Activated naive CD8-positive, alpha-beta T cell treated with anti-CD3 and anti-CD28 coated beads, Interleukin-2, amount 50 U/mL, for 24 hours (primary cell): ENCODE results near the gene DNAH8.

Experiments used
- ATAC-seq: fragments of 150-1000 bp; cut with Tn5 transposase; one replicate; pipeline ENCODE4 v1.10.0; 2021
- DNase-seq: peaks from one replicate; pipeline ENCODE4 v3.0.0; 2021
- H3K27ac Mint-ChIP-seq: one replicate; pipeline ENCODE4 v1.8.0; 2021; ENCODE audit warnings: mild to moderate bottlenecking, mixed read lengths
- H3K27me3 Mint-ChIP-seq: one replicate; pipeline ENCODE4 v1.8.0; 2021; ENCODE audit warnings: mixed read lengths
- H3K36me3 Mint-ChIP-seq: one replicate; pipeline ENCODE4 v1.8.0; 2021; ENCODE audit warnings: low read depth, mixed read lengths
- H3K4me1 Mint-ChIP-seq: one replicate; pipeline ENCODE4 v1.8.0; 2021; ENCODE audit warnings: mixed read lengths
- H3K4me3 Mint-ChIP-seq: one replicate; pipeline ENCODE4 v1.8.0; 2021; ENCODE audit warnings: mild to moderate bottlenecking, moderate library complexity, mixed read lengths
- H3K9me3 Mint-ChIP-seq: one replicate; pipeline ENCODE4 v1.8.0; 2021; ENCODE audit warnings: mixed read lengths

The DNAH8 gene

GRCh38 chr6:39055661-39056060 is 340.6 kb downstream of the DNAH8 start:
- peaks cover 15% of the 10 kb centered on the region for H3K27me3 Mint-ChIP-seq
- H3K36me3 Mint-ChIP-seq, result peaks cover 6% of the 10 kb centered on the region
- DNase-seq (no peak), ATAC-seq (no peak)
- no peak overlapping the region for H3K27ac Mint-ChIP-seq
- H3K4me1 Mint-ChIP-seq, result peaks cover 15% of the 10 kb centered on the region
- H3K9me3 Mint-ChIP-seq, result no peaks in the 10 kb centered on the region
- H3K4me3 Mint-ChIP-seq, result no peak overlapping the region

DNA sequence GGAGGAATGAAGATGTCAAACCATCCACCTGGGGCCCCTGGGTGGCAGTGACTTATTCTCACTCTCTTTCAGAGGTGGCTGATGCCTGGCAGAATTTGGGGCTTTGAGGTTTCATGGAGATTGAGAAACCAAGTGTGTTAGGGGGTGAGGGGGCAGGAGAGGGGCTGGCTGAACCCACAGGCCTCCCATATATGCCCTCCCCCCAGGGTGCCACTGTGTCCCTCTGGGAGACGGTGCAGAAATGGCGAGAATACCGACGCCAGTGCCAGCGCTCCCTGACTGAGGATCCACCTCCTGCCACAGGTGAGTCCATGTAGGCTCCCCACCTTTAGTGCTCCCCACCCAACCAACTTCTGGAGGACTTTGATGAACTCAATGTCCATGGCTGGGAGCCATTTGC is 341.1 kb downstream of the DNAH8 start:
- DNase-seq, result no peak
- H3K4me1 Mint-ChIP-seq, result peaks cover 9% of the 10 kb centered on the region
- no peak for ATAC-seq
- peaks cover 6% of the 10 kb centered on the region for H3K36me3 Mint-ChIP-seq
- no peak overlapping the region for H3K4me3 Mint-ChIP-seq
- no peaks in the 10 kb centered on the region for H3K9me3 Mint-ChIP-seq
- H3K27ac Mint-ChIP-seq, result no peak overlapping the region
- peaks cover 17% of the 10 kb centered on the region for H3K27me3 Mint-ChIP-seq

DNA sequence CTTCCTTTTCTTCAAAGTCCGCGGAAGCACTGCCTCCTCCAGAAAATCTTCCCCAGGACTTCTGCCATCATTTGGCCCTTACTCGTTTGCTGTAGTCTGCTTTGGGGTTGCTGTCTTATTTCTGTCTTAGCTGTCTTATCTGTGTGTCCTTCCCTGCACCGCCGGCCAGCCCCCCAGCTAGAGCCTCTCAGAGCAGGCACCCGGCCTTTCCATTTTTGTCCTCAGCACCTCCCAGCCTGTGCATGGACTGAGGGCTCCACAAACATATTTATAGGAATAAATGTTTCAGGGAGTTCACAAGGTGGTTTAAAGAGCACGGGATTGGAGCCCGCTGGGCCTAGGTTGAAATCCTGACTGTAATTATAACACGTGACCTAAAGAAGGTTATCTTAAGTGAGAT is 341.6 kb downstream of the DNAH8 start:
- Mint-ChIP-seq H3K36me3 (peaks cover 6% of the 10 kb centered on the region), H3K4me3 (no peak overlapping the region), H3K4me1 (peaks cover 4% of the 10 kb centered on the region), H3K27me3 (peaks cover 16% of the 10 kb centered on the region), H3K9me3 (no peaks in the 10 kb centered on the region), H3K27ac (no peak overlapping the region)
- no peak for DNase-seq
- no peak for ATAC-seq

GRCh38 chr6:39057251-39058155 is 342.4 kb downstream of the DNAH8 start:
- H3K36me3 Mint-ChIP-seq, result peaks cover 6% of the 10 kb centered on the region

GRCh38 chr6:39058471-39059147 is 343.5 kb downstream of the DNAH8 start:
- Mint-ChIP-seq H3K27me3 (peaks cover 7% of the 10 kb centered on the region), H3K4me1 (no peaks in the 10 kb centered on the region), H3K36me3 (peaks cover 4% of the 10 kb centered on the region), H3K4me3 (no peak overlapping the region), H3K27ac (no peak overlapping the region), H3K9me3 (no peaks in the 10 kb centered on the region)
- ATAC-seq (no peak), DNase-seq (no peak)

More at GRCh38 chr6:39057251-39058155, 342.4 kb downstream of the DNAH8 start:
- DNase-seq (no peak), ATAC-seq (no peak)
- Mint-ChIP-seq H3K4me3 (no peak overlapping the region), H3K9me3 (no peaks in the 10 kb centered on the region), H3K27ac (no peak overlapping the region), H3K4me1 (no peaks in the 10 kb centered on the region), H3K27me3 (peaks cover 12% of the 10 kb centered on the region)

DNA sequence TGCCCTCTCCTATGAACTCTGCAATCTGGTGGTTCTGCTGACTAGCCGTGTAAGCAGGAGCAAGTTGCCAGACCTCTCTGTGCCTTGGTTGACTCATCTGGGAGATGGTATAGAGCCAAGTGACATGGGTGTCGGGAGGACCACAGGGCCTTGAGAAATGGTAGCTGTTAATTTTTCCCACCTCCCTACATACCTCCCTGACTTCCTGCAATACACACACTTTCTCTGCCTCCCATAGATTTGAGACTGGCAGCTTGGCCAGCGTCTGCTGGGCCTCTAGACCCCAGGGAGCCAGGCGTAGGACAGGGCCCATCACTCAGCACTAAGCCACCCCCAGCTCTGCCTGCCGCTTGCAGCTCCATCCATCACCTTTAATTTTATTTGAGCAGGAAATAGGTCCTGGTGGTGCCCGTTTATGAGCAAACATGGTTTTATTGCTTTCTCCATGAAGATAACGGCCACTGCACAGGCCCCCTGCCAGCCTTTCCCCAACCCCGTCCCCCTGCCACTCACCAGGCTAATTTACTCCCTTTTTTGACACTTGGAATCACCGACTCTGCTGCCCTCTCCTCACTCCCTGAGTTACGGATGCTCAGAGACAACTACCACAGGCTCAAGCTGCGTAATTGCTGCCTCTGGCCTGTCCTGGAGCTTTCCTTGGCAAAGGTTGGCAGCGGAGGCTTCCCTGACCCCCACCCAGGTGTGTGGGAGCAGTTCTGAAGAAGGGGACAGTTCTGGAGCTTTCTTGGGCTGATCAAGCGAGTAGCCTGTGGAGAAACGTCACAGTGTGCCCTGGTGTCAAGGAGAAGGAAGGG is 344.6 kb downstream of the DNAH8 start:
- Mint-ChIP-seq H3K4me3 (no peak overlapping the region), H3K36me3 (peaks cover 4% of the 10 kb centered on the region), H3K4me1 (no peaks in the 10 kb centered on the region), H3K27ac (no peak overlapping the region), H3K27me3 (peaks cover 7% of the 10 kb centered on the region), H3K9me3 (no peaks in the 10 kb centered on the region)
- ATAC-seq (no peak), DNase-seq (no peak)

DNA sequence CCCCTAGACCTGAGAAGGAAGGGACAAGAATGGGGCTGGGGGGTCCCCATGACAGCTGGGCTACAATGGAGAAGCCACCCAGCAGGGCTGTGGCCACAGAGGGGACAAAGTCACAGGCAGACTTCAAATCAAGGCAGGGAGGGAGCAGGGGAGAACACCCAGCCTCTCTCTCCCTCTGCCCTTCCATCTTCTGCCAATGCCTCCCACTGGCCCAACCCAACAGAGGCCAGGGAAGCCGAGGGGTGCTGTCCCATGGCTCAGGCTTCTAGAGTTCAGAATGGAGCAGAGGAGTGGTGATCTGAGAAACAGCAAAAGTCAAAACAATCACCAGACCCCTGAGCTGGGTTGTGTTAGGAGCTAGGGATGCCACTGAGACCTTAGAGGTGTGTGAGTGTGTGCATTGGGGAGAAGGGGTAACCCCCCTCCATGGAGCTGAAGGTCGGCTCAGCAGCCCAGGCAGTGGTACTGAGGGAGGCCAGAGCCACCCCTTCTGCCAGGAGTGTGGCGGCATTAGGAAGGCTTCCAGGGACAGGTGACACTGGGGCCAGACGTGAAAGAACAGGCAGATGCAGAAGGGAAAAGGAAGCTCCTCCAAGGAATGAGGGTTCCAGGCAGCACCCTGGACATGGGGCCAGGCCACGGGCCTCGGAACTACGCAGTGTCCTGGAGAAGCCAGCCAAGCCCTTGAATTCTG is 345.5 kb downstream of the DNAH8 start:
- H3K4me1 Mint-ChIP-seq, result no peaks in the 10 kb centered on the region
- no peaks in the 10 kb centered on the region for H3K9me3 Mint-ChIP-seq
- DNase-seq, result no peak
- H3K27ac Mint-ChIP-seq, result no peak overlapping the region
- H3K27me3 Mint-ChIP-seq, result peaks cover 12% of the 10 kb centered on the region
- no peak overlapping the region for H3K4me3 Mint-ChIP-seq
- ATAC-seq, result no peak
- H3K36me3 Mint-ChIP-seq, result peaks cover 4% of the 10 kb centered on the region

DNA sequence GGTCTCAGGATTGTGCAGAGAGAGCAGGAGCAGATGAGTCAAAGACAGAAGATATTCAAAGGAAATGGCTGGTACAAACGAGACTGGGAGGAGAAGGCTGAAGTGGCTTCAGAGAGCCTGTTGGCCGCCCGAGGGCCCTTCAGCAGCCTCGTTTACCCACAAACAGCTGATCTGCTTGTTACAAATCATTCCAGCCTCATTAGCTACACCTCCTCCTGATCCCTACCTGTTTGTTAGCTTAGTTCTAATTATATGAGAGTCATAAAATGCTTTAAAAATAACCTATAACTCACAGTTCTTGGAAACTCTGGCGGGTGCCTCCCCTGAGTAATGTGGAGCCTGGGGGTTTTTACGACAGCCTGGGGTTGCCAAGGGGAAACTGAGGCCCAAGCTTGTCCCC is 346.1 kb downstream of the DNAH8 start:
- Mint-ChIP-seq H3K36me3 (peaks cover 2% of the 10 kb centered on the region), H3K9me3 (no peaks in the 10 kb centered on the region), H3K27ac (no peak overlapping the region), H3K4me1 (no peaks in the 10 kb centered on the region), H3K27me3 (peaks cover 10% of the 10 kb centered on the region), H3K4me3 (no peak overlapping the region)
- DNase-seq (no peak), ATAC-seq (no peak)

DNA sequence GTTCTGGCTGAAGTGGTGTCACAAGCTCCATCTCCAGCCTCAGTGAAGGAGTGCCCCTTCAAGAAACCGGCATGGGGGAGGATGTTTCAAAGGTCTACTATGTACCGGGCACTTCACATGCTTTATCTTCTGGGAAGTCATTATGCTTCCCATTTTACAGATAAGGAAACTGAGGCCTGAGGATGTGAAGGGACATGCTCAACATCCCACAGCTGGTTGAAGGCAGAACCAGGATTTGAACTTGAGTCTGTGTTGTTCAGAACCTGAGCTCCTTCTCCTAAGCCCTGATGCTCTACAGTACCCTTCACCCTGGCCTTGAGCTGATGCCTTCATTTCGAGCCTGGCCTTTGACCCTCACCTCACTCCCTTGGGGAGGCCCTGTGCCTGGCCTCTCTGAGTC is 346.5 kb downstream of the DNAH8 start:
- no peak overlapping the region for H3K4me3 Mint-ChIP-seq
- H3K4me1 Mint-ChIP-seq, result no peaks in the 10 kb centered on the region
- DNase-seq (no peak), ATAC-seq (no peak)
- H3K27me3 Mint-ChIP-seq, result peaks cover 10% of the 10 kb centered on the region
- H3K36me3 Mint-ChIP-seq, result peaks cover 2% of the 10 kb centered on the region
- no peak overlapping the region for H3K27ac Mint-ChIP-seq
- H3K9me3 Mint-ChIP-seq, result no peaks in the 10 kb centered on the region

DNA sequence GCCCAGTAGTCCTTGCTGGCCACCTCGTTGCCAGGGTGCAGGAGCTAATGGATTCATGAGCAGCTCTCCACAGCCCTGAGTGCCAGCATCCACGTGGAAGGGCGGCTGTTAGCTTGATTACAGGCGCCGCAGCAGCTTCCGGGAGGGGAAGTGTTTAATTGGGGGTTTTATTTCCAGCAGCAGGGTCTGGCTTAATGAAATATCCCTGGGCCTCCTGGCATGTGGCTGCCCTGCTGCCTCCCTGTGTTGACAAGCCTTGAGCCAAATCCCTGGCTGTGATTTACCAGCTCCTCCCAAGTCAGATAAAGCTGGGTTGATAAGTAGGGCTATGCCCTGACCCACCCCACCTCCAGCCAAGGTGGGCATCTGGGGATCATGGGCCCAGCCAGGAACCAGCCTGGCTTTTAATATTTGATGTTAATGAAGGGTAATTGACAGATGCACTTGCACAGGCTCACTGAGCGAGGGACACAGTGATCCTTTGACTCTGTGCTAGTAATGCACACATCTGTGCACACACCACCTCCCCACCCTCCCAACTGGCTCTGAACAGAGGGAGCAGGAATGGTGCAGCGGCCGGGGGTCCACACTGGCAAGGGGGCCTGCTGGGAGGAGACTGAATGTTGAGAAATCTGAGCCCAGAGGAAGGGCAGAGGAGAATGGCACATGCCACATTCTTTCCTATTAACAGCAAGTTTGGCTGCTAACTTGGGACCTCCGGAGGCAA is 347.1 kb downstream of the DNAH8 start:
- ATAC-seq (no peak), DNase-seq (no peak)
- H3K9me3 Mint-ChIP-seq, result no peaks in the 10 kb centered on the region
- H3K4me1 Mint-ChIP-seq, result no peaks in the 10 kb centered on the region
- no peak overlapping the region for H3K4me3 Mint-ChIP-seq
- peaks cover 10% of the 10 kb centered on the region for H3K27me3 Mint-ChIP-seq
- H3K27ac Mint-ChIP-seq, result no peak overlapping the region
- peaks cover 2% of the 10 kb centered on the region for H3K36me3 Mint-ChIP-seq

GRCh38 chr6:39063526-39063925 is 348.4 kb downstream of the DNAH8 start:
- peaks cover 2% of the 10 kb centered on the region for H3K36me3 Mint-ChIP-seq
- H3K27ac Mint-ChIP-seq, result no peak overlapping the region
- H3K27me3 Mint-ChIP-seq, result peaks cover 10% of the 10 kb centered on the region
- H3K9me3 Mint-ChIP-seq, result no peaks in the 10 kb centered on the region
- no peaks in the 10 kb centered on the region for H3K4me1 Mint-ChIP-seq
- ATAC-seq (no peak), DNase-seq (no peak)
- H3K4me3 Mint-ChIP-seq, result no peak overlapping the region

DNA sequence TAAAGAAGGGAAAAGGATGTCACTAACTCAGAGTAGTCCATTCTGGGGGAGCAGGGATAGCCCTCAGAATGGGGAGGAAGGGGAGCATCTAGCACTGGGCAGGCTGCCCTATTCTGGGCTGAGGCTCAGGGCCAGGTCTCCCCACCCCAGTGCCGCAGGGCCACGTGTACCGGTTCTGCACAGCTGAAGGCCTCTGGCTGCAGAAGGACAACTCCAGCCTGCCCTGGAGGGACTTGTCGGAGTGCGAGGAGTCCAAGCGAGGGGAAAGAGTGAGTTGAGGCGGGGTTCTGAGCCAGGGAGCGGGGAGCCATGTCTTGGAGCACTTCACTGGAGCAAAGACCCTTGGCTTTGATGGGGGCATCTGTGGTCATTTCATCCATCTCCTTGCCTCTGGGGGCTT is 350.4 kb downstream of the DNAH8 start:
- ATAC-seq (no peak), DNase-seq (no peak)
- no peak overlapping the region for H3K27ac Mint-ChIP-seq
- H3K36me3 Mint-ChIP-seq, result no peaks in the 10 kb centered on the region
- peaks cover 16% of the 10 kb centered on the region for H3K27me3 Mint-ChIP-seq
- H3K4me1 Mint-ChIP-seq, result no peaks in the 10 kb centered on the region
- H3K4me3 Mint-ChIP-seq, result no peak overlapping the region
- no peaks in the 10 kb centered on the region for H3K9me3 Mint-ChIP-seq

- H3K27me3 Mint-ChIP-seq, result peaks cover 17% of the 10 kb centered on the region
- DNase-seq (no peak), ATAC-seq (no peak)
- H3K4me3 Mint-ChIP-seq, result no peak overlapping the region
- no peaks in the 10 kb centered on the region for H3K4me1 Mint-ChIP-seq
- H3K27ac Mint-ChIP-seq, result no peak overlapping the region
- H3K9me3 Mint-ChIP-seq, result no peaks in the 10 kb centered on the region
- H3K36me3 Mint-ChIP-seq, result no peaks in the 10 kb centered on the region
Observed at GRCh38 chr6:39068391-39068790, 353.3 kb downstream of the DNAH8 start.

DNA sequence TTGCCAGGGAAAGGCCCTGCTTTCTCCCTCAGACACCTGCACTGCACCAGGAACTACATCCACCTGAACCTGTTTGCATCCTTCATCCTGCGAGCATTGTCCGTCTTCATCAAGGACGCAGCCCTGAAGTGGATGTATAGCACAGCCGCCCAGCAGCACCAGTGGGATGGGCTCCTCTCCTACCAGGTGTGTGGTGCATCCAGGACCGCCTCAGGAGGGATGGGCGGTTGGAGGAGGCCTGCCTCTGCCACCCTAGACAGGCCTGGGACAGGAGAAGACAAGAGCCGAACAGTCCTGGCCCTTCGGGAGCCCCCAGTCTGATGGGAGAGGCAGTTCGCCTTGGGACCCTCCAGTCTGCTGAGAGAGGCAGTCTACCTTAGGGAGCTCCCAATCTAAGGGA is 357.7 kb downstream of the DNAH8 start:
- Mint-ChIP-seq H3K27me3 (peaks cover 13% of the 10 kb centered on the region), H3K36me3 (no peaks in the 10 kb centered on the region), H3K4me3 (no peak overlapping the region), H3K9me3 (no peaks in the 10 kb centered on the region), H3K4me1 (peaks cover 8% of the 10 kb centered on the region), H3K27ac (no peak overlapping the region)
- no peak for DNase-seq
- ATAC-seq, result no peak
